ENCODE results near the gene CPA2.

DNA sequence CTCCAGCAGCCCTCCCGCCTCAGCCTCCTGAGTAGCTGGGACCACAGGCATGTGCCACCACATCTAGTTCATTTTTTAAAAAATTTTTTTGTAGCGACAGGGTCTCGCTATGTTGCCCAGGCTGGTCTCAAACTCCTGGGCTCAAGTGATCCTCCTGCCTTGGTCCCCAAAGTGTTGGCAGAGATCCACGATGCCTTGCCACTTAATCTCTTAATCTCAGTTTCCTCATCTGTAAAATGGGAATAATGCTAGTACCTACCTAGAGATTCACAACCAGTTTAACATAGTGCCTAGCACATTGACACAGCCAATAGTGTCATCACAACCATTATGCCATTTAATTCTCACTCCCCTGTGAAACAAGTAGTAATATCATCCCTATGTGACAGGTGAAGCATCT, 21.5 kb downstream of the CPA2 start:
- no peak for TF ChIP-seq CTCF (IDR thresholded peaks at IDR 0.05)
- TF ChIP-seq CREB1 (CRISPR knock-in tag; IDR thresholded peaks at IDR 0.05): no peak
- TF ChIP-seq ARID4B (CRISPR knock-in tag; IDR thresholded peaks at IDR 0.05; ENCODE audit: borderline replicate concordance): no peak
- no peak for TF ChIP-seq ZNF121 (CRISPR knock-in tag; IDR thresholded peaks at IDR 0.05)
- TF ChIP-seq, protein P1, sequence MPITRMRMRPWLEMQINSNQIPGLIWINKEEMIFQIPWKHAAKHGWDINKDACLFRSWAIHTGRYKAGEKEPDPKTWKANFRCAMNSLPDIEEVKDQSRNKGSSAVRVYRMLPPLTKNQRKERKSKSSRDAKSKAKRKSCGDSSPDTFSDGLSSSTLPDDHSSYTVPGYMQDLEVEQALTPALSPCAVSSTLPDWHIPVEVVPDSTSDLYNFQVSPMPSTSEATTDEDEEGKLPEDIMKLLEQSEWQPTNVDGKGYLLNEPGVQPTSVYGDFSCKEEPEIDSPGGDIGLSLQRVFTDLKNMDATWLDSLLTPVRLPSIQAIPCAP (CRISPR knock-in tag; IDR thresholded peaks at IDR 0.05): no peak
